ENCODE results near the gene CTDP1. TPM values are rescaled to one million over a fixed set of nuclear protein-coding genes. Genes with fewer than 3 reads are reported as not detected.

Gene CTDP1
- total and polyA plus RNA-seq, 2 experiments from 2014 or later, result 23.3 to 30.2 TPM

- no peaks in the 10 kb centered on the region for H3K27me3 ChIP-seq
These were observed 92.7 kb downstream of the CTDP1 start for GRCh38 chr18:79772108-79772864.

GRCh38 chr18:79772865-79773696, 93.5 kb downstream of the CTDP1 start:
- no peaks in the 10 kb centered on the region for H3K36me3 ChIP-seq
- no peak overlapping the region for H3K27ac ChIP-seq
- H3K27me3 ChIP-seq, result no peaks in the 10 kb centered on the region
- H3K4me1 ChIP-seq (ENCODE audit: low read depth), result no peaks in the 10 kb centered on the region
- TF ChIP-seq, protein P1, sequence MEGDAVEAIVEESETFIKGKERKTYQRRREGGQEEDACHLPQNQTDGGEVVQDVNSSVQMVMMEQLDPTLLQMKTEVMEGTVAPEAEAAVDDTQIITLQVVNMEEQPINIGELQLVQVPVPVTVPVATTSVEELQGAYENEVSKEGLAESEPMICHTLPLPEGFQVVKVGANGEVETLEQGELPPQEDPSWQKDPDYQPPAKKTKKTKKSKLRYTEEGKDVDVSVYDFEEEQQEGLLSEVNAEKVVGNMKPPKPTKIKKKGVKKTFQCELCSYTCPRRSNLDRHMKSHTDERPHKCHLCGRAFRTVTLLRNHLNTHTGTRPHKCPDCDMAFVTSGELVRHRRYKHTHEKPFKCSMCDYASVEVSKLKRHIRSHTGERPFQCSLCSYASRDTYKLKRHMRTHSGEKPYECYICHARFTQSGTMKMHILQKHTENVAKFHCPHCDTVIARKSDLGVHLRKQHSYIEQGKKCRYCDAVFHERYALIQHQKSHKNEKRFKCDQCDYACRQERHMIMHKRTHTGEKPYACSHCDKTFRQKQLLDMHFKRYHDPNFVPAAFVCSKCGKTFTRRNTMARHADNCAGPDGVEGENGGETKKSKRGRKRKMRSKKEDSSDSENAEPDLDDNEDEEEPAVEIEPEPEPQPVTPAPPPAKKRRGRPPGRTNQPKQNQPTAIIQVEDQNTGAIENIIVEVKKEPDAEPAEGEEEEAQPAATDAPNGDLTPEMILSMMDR (IDR thresholded peaks at IDR 0.05; ENCODE audit: low read depth, low read length), result no peak
- H3K4me3 ChIP-seq, result no peak overlapping the region
- DNase-seq (ENCODE audit: low read depth in 1 of 2, low spot score in 1 of 2), result no peak
- no peaks in the 10 kb centered on the region for H3K9me3 ChIP-seq (ENCODE audit: low read depth)

More at GRCh38 chr18:79772108-79772864, 92.7 kb downstream of the CTDP1 start:
- H3K4me3 ChIP-seq, result no peak overlapping the region
- H3K9me3 ChIP-seq (ENCODE audit: low read depth), result no peaks in the 10 kb centered on the region
- H3K36me3 ChIP-seq, result no peaks in the 10 kb centered on the region
- no peak for DNase-seq (ENCODE audit: low read depth in 1 of 2, low spot score in 1 of 2)
- H3K4me1 ChIP-seq (ENCODE audit: low read depth), result no peaks in the 10 kb centered on the region
- no peak overlapping the region for H3K27ac ChIP-seq
- TF ChIP-seq, protein P1 (IDR thresholded peaks at IDR 0.05; ENCODE audit: low read depth, low read length), result no peak

DNA sequence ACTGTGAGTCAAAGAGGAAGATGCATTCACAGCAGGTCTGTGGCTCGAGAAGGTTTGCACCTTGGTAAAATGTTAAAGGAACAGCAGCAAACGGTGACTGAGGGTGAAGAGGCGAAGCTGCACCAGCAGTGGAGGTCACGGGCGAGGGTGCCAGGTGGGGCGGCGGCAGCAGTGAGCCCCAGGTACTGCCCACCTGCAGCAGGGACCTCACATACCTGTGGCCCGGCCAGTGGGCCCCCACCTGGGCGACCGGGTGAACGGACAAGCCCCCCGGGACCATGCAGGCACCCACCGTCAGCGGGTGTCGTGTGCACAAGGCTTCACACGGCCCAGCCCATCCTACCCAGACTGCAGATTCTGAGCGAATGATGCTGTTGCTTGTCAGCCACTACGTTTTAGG, 94.5 kb downstream of the CTDP1 start:
- TF ChIP-seq, protein P1 (IDR thresholded peaks at IDR 0.05; ENCODE audit: low read depth, low read length), result no peak
- Histone ChIP-seq H3K27ac (no peak overlapping the region), H3K27me3 (no peaks in the 10 kb centered on the region), H3K4me1 (ENCODE audit: low read depth) (no peaks in the 10 kb centered on the region), H3K4me3 (no peak overlapping the region), H3K9me3 (ENCODE audit: low read depth) (no peaks in the 10 kb centered on the region), H3K36me3 (no peaks in the 10 kb centered on the region)
- DNase-seq (ENCODE audit: low read depth in 1 of 2, low spot score in 1 of 2), result no peak

- H3K9me3 ChIP-seq (ENCODE audit: low read depth), result no peaks in the 10 kb centered on the region
- H3K27me3 ChIP-seq, result no peaks in the 10 kb centered on the region
- no peak for DNase-seq (ENCODE audit: low read depth in 1 of 2, low spot score in 1 of 2)
- no peaks in the 10 kb centered on the region for H3K36me3 ChIP-seq
- H3K4me1 ChIP-seq (ENCODE audit: low read depth), result no peaks in the 10 kb centered on the region
- H3K27ac ChIP-seq, result no peak overlapping the region
- H3K4me3 ChIP-seq, result no peak overlapping the region
- TF ChIP-seq, protein P1 (IDR thresholded peaks at IDR 0.05; ENCODE audit: low read depth, low read length), result no peak
These were observed 96.0 kb downstream of the CTDP1 start for GRCh38 chr18:79775441-79776221.

- no peak for DNase-seq (ENCODE audit: low read depth in 1 of 2, low spot score in 1 of 2)
- TF ChIP-seq, protein P1 (IDR thresholded peaks at IDR 0.05; ENCODE audit: low read depth, low read length), result no peak
- Histone ChIP-seq H3K4me3 (no peak overlapping the region), H3K27ac (no peak overlapping the region), H3K9me3 (ENCODE audit: low read depth) (no peaks in the 10 kb centered on the region), H3K27me3 (no peaks in the 10 kb centered on the region), H3K4me1 (ENCODE audit: low read depth) (no peaks in the 10 kb centered on the region), H3K36me3 (no peaks in the 10 kb centered on the region)
These were observed 97.1 kb downstream of the CTDP1 start for GRCh38 chr18:79776674-79777073.
